Activated T-cell treated with anti-CD3 and anti-CD28 coated beads for 1 hour (primary cell): ENCODE results near the gene CCHCR1.
A peak's percentile ranks its signal among the peaks of the same experiment; 100 is the strongest.

Experiments
- DNase-seq: peaks from one replicate; pipeline ENCODE4 v3.0.0-alpha.2; 2020; ENCODE audit warnings: low read depth

CCHCR1 gene

DNA sequence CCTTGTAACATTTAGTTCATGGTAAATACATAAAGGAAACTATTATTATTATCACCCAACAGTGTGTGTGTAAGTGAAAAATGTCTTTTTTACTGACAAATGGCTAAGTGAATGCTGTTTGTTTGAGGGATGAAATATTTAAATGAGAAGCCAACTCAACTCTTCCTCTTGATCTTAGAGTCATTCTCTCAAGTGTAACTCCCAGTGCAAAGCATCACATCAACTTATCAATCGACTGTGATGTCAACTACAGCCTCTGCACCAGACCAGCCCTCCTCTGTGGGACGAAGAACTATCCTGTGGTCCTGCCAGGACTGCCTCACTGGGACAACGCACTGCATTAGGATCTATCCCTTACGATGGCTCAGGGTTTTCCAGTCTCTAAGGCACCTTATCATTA is 50.5 kb downstream of the CCHCR1 start:
- DNase-seq, result no peak

DNA sequence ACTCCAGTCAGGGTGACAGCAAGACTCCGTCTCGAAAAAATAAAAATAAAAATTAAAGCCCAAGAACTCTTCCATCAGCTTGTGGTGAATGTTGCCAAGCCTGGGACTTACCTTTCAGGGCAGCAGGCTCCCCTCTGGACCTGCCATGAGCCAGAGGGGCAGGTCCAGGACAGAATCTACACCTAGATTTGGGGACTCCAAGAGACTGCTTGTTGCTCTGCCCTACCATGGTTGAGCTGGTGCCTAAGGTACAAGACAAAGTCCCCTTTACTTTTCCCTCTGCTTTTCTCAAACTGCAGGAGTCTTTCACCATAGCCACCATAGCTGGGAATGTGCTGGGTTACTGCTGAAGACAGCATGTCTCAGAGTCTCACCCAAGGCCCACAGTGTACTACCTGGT is 54.5 kb downstream of the CCHCR1 start:
- no peak for DNase-seq

DNA sequence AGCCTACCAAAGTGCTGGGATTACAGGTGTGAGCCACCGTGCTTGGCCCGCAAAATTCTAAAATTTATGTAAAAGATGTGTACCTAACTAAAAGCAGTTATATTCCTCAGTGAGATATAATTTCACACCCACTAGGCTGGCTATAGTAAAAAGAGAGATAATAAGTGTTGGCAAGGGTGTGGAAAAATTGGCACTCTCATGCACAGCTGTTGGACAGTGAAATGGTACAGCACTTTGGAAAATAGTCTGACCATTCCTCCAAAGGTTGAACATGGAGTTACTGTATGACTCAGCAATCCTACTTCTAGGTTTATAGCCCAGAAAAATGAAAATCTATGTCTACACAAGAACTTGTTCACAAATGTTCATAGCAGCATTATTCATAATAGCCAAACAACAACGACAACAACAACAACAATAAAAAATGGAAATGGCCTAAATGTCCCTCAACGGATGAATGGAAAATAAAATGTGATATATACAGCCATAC is 59.1 kb downstream of the CCHCR1 start:
- DNase-seq, result no peak

DNA sequence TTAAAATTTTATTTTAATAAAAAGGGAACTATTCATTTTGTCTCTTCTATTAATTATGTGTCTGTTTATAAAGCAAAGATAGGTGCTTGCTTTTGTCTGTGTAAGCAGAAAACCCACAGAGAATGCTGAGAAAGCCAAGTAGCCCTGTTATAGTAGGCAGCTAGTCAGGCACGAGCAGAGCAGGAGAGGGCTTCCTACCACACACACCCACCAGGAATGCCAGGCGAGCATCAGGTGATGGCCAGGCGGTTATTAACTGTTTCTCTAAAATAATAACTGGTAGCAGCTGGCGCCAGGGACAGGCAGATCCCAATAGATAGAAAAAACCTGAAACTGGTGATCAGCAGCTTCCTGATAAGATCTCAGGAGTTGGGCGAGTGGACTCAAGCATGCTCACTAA is 60.9 kb downstream of the CCHCR1 start:
- no peak for DNase-seq

DNA sequence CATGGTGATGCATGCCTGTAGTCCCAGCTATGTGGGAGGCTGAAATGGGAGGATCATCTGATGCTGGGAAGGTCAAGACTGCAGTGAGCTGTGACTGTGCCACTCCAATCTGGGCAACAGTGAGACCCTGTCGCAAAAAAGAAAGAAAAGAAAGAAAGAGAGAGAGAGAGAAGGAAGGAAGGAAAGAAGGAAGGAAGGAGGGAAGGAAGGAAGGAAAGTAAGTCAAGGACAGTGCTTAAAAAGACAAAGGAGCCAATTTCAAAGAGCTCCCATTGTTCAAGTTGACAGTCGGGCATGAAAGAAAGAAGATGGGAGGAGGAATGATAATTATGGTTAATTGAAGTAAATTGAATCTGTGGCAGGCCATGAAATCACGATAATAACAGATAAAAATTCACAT is 61.4 kb downstream of the CCHCR1 start:
- DNase-seq, result no peak

DNA sequence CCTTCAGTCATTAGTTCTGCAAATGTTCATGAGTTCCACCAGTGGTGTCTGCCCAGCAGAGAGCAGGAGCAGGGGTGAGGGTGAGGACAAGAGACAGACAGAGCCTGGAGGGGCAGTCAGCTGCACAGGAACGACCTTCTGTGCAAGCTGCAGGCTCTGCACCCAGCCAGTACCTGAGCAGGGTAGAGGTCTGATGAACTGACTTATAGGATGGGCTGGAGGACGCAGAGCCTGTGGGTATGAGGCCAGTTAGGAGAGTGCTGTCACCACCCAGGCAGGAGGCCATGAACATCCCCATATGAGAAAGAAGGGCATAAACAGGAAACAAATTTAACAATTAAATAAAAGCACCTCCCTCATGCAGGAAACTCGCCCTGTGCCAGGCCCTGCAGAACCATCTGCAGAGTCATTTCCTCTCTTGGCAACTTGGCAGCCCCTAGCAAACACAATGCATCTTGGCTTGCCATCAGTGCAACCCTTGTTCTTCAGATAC is 63.2 kb downstream of the CCHCR1 start:
- peak; percentile 28 for DNase-seq

DNA sequence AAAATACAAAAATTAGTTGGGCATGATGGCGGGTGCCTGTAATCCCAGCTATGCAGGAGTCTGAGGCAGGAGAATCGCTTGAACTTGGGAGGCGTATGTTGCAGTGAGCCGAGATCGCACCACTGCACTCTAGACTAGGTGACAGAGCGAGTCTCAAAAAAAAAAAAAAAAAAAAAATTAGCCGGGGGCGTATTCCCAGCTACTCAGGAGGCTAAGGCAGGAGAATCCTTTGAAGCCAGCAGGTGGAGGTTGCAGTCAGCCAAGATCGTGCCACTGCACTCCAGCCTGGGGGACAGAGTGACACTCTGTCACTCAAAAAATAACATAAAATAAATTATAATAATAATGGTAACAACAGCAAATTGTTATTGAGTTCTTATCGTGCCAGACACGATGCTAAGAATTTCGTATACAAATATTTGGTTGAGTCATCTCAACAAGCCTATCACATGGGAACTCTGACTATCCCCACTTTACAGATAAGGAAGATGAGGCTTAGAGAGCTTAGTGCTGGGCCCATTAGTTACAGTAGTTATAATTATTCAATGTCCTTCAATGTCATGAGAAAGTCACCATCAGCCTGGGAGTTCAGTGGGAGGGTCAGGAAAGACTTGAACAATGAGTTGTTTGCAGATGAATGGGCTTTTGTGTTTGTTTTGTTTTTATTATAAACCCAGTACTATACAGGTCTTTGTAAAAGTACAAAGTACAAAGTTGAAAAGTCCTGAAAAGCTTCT is 64.7 kb downstream of the CCHCR1 start:
- no peak for DNase-seq
